GM12873 (cell line): Measurements from ENCODE around the gene SIRPA.

ENCODE experiments used
- CTCF ChIP-seq: IDR thresholded peaks from 2 replicates; pipeline ENCODE4 v1.5.1; 2012; ENCODE audit warnings: low read depth, mild to moderate bottlenecking, moderate library complexity, low read length, control low read depth; ENCODE audit not compliant: insufficient read depth; ENCODE audit errors: missing control alignments

Gene SIRPA

DNA sequence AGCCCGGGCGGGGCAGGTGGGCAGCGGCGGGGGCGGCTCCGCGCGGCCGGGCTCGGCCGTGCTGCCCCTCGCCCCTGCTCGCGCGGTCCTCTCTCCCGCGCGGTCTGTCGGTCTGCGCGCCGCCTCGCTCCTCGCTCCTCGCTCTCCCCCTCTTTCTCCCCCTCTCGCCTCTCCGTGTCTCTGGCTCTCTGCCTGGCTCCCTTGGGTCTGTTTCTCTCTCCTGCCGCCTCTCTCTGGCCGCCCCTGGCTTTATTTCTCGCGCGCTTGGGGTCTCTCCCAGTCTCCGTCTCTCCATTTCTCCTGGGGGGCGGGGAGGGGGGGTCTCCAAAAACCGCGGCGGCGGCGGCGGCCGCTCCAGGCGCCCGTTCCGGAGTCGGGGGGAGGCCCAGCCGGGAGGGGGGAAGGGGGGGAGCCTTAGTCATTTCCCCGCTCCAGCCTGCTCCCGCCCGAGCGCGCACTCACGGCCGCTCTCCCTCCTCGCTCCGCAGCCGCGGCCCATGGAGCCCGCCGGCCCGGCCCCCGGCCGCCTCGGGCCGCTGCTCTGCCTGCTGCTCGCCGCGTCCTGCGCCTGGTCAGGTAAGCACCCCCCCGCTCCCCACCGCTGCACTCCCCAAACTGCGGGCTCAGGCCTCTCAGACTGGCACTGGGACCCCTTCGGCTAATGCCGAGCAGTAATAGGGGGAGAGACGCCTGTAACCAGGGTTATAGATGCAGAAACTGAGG is at the start of gene SIRPA:
Gene SIRPA, plus strand, starts transcription at position 457 of the 723 bp plus-strand sequence. Its CDS starts 41 bp downstream, at position 498.
- TF ChIP-seq CTCF = no peak

DNA sequence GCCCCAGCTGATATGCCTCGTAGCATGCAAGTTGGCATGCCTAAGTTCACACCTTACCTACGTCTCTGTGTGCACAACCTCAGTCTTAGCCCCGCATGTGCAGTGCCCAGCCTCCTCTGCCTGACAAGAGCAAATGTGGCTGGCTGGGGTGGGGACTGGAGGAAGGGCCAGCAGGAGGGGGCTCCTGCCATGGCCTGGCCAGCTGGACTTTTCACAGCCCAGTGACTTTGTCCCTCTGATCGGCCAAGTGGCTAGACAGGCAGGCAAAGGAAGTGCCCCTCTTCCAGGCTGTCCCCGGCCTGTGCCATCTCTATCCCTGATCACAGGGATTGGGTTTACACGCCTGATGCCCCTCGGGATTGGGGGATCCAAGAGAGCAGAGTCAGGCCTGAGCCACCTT is 49.5 kb upstream of the SIRPA start:
- no peak for TF ChIP-seq CTCF

- TF ChIP-seq CTCF = no peak
Observed at GRCh38 chr20:1846341-1846740, 48.9 kb upstream of the SIRPA start.

DNA sequence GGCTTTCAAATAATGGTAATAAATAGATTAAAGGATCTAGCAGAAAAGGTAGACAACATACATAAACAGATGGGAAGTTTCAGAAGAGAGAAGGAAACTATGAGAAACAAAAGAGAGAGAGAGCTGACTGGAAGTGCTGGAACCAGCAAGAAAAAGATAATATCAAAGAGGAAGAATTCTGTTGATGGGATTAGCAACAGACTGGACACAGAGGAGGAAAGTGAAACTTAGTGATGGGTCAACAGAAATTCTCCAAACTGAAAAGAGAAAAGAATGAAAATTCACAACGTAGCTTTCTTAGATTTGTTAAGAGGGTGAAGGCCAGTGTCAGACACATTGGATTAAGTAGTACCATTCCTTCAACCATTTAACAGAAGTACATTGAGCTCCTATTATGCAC is 48.3 kb upstream of the SIRPA start:
- no peak for TF ChIP-seq CTCF

DNA sequence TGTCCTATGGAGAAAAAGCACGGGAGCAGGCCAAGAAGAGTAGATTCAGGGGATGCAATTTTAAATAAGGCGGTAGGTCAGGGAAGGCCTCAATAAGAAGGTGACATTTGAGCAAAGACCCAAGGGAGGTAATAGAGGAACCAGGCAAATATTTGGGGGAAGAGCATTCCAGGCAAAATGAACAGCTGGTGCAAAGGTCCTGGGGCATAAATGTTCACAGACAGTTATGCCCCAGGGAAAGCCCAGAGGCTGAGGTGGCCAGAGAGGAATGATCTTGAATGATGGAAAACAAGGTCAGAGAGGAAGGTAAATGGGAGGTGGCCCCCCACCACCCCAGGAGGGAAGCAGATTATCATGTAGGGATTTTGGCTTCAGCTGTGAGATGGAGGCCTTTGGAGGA is 47.4 kb upstream of the SIRPA start:
- no peak for TF ChIP-seq CTCF

DNA sequence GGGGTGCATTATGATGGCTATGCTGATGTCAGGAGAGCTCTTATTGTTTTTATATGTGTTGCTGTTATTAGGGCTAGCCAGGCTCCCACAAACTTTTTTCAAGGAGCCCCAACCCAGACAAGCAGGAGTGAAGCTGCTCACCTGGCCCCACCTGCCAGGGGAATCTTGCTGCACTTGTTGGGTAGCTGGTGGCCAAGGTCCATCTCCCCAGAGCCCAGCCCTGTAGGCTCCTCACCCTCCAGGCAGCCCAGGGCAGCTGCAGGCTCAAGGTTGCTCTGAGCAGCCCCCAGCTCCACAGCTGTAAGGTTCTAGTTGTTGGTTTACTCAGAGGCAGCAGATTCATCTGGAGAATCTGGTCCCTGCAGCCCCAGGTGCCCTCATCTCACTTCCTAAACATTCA is 46.8 kb upstream of the SIRPA start:
- no peak for TF ChIP-seq CTCF

- TF ChIP-seq CTCF = no peak
Observed at GRCh38 chr20:1851396-1851795, 43.8 kb upstream of the SIRPA start.

DNA sequence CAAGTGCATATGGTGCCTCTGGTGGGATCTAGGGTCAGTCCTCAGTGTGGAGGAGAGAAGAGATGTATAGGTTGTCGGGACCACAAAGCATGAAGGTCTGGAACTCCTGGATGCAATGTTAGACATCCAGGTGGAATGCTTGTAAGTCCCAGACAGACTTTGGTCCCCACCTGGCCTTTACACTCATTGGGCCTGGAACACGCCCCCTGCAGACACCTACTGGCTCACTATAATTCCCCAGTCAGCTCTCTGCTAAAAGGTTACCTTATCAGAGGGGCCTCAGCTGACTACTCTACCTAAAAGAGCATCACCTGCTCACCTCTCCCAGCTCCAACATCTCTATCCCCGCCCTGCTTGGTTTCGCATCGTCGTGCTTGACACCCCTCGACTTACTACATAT is 41.7 kb upstream of the SIRPA start:
- TF ChIP-seq CTCF = no peak
